ENCODE measurements around the gene IPO11. TPM values are rescaled to one million over a fixed set of nuclear protein-coding genes. Genes with fewer than 3 reads are reported as not detected.
A peak's percentile ranks its signal among the peaks of the same experiment; 100 is the strongest.
"Not testable (repeated sequence)": the region's sequence is repeated elsewhere in the genome, so short reads cannot be mapped to it uniquely, and the experiment has no call there.

IPO11 gene
- polyA plus RNA-seq, 3 donors = 38.3 to 41.5 (median 38.3) TPM

DNA sequence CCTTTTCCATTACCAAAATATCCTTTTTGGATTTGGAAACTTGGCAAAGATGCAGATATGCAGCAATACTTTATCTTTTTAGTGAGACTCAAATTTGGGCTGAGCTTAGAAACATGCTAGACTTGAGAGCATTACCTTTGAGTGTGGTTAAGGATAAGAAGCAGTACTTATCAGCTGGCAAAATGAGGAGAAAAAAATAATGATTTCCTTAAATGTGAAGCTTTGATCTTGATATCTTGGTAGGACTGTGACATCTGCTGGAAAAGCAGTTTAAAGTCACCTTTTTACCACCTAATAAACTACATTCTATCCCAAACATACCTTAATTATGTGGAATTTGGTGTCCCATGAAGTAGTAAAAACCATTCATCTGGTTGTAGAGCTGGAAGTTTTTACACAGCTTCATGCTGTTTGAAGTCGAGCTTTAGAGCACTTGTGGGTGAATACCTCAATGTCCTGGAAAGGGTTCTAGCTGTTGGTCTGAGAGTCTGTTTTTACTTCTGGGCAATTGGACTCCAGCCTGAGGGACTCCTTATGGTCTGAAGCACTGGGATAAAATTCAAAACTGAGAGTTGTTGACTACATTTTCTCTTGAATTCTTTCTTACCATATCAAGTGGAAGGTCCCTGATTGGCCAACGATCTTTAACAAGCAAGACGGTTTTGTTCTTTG is 219.5 kb downstream of the IPO11 start:
- DNase-seq (ENCODE audit: low read depth in 3 of 3, low spot score in 2 of 3) = no peak

DNA sequence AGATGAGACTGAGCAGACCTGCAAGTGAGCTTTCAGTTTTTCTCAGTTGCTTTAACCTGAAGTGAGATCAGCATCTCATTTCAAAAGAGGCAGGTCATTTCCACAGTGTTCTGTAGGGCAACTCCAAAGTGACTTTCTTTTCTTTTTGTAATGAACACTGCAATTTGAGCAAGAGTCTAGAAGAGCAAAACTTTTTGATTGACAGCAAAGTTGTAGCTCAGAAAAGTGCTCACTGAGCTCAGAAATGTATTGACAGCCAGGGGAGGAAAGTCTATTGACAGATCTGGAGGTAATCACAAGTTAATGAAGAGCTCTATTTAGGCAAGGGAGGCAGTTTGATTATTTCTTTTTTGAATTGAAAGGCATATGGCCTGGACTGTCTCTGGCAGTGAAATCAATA is 220.7 kb downstream of the IPO11 start:
- DNase-seq (ENCODE audit: low read depth in 3 of 3, low spot score in 2 of 3) = no peak

DNA sequence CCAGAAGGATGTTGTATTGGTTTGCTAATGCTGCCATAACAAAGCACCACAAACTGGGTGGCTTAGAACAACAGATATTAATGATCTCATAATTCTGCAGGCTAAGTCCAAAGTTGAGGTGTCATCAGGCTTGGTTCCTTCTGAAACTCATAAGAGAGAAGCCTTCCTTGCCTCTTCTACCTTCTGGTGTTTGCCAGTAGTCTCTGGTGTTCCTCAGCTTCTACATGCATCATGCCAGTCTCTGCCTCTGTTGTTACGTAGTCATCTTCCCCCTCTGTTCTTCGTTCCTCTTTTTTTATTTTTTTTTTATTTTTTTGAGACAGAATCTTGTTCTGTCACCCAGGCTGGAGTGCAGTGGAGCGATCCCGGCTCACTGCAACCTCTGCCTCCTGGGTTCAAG is 227.9 kb downstream of the IPO11 start:
- no peak for DNase-seq (ENCODE audit: low read depth in 3 of 3, low spot score in 2 of 3)

DNA sequence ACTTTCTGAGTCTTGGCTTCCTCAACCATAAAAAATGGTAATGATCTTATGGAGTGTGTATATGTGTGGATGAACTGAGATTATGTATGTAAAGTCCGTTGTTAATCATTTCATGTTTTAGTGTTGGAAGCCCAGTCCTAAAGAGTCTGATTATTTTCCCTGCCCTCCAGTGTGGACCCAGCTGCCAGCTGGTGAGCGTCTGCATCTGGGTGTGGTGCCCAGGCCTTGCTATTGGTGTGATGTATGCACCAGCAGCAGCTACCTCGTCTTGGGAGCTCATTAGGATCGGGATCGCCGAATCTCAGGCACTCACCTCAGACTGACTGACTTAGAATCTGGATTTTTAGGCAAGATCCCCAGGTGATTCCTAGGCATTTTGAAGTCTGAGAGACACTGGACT is 229.9 kb downstream of the IPO11 start:
- no peak for DNase-seq (ENCODE audit: low read depth in 3 of 3, low spot score in 2 of 3)

DNA sequence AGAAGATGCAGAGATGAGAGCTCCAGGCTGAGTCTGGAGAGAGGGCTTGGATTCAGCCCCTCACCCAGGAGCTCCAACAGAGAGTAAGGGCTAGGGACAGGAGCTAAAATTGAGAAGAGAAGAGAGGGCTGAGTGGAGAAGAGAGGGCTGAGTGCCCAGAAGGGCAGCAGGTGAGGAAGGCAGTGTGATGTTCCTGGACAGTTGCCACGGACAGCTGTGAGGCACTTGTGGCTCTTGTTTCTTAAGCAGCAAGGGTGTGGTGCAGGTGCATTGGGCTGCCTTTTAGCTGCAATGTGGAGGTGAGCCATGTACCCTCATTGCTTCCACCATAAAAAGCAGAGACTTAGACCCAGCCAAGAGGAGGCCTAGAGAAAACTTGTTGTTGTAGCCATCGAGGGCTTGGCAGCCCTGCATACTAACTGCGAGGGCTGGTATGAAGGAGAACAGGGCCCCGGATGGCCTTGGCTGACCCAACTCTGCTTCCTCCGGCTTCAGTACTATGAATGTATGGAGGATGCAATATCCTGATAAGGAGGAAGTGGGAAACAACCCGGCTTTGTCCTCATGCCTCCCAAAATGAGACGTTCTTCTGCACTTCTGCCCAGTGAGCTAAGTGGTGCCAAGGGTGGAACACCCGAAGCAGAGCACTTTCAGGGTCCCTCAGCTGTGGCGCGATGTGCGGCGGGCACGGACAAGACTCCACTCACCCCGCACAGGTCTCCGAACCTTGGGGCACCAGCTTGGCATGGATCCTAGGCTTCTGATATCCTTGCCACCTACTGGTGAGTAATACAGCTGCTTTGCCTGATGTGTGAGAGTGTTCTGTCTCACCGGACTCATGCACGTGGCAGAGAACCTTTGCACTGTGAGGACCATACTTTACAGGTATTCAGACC is 231.2 kb downstream of the IPO11 start:
- no peak for DNase-seq (ENCODE audit: low read depth in 3 of 3, low spot score in 2 of 3)

DNA sequence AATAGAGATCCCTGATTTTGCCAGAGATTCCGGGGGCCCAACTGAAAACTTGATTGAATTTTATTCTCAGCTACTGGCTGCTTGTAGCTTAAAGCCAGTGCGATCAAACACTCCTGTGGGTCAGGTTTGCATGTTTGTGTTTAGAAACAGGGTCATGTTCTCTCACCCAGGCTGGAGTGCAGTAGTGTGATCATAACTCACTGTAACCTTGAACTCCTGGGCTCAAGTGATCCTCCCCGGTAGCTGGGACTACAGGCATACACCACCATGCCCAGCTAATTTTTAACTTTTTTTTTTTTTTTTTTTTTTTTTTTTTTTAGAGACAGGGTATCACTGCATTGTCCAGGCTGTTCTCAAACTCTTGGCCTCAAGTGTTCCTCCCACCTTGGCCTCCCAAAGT is 232.7 kb downstream of the IPO11 start:
- DNase-seq (ENCODE audit: low read depth in 3 of 3, low spot score in 2 of 3) = no peak

DNA sequence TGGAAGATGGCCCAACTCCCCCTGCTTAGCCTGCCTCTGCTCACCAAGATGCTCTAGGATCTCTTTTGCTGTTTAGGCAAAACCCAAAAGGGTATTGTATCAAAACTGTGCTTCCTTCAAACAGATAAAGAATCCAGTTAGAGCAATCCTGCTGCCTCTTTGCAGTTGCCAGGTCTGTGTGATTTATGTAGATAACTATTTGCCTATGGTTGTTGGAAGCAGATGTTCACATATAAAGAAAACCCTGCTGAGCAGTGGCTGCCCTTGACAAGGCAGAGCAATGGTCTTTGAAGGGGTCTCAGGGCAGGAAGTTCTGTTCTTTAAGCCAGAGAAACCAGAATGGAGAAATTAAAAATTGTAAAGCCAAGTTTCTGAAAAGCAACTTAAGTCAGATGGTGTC is 234.7 kb downstream of the IPO11 start:
- DNase-seq (ENCODE audit: low read depth in 3 of 3, low spot score in 2 of 3) = no peak

DNA sequence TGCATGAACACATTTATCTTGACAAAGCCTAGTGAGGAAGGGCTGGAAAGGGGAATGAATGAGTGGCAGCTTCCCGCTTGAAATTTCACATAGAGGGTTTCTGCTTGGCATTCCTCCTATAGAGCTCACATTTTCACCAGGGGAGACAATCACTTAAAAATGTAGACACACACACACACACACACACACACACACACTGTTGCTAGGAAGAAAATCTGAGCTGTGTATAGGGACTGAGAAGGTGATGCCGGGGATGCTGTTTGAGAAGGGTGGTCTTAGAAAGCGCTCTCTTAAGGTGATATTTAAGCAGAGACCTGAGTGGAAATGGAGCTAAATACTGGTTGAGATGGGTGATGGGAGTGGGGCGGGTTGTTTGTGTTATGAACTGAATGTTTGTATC is 236.5 kb downstream of the IPO11 start:
- no peak for DNase-seq (ENCODE audit: low read depth in 3 of 3, low spot score in 2 of 3)

DNA sequence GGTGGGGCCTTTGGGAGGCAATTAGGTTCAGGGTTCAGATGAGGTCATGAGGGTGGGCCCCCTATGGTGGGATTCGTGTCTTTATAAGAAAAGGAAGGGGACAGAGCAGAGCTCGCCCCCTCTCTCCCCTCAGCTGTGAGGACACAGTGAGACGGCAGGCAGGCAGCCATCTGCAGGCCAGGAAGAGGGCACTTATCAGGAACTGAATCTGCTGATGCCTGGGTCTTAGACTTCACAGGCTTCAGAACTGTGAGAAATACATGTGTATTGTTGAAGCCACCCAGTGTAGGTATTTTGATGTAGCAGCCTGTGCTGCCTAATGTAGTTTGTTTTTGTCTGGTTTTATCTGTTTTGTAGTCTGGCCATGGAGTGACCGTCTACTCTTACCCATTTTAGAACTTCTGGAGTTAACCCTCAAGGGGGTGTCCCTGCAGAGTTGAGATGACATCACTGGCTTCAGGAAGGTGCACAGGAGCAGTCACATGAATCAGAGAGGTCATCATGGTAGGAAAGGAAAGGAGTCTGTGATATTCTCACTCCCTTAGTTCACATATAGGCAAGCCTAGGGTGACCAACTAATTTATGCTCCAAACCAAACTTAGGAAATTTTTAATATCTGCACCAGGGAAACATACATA is 237.0 kb downstream of the IPO11 start:
- no peak for DNase-seq (ENCODE audit: low read depth in 3 of 3, low spot score in 2 of 3)

DNA sequence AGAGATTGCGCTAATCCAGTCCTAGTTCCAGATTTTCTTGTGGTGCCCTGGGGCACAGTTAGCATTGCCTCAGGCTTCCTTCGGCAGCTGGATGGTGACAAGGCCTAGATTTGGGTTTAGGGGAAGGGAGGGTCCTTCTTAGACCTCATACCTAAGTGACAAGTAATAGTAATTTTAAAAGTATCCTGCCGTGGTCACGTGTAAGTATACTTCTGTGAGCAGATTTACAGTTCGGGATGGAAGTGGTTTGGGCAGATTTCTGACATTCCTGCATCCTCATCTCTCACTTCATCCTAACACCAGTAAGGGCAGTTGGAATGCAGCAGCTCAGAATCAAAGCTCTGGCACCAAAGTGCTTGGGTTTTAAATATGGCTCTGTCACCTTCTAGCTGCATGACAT is 237.6 kb downstream of the IPO11 start:
- no peak for DNase-seq (ENCODE audit: low read depth in 3 of 3, low spot score in 2 of 3)

DNA sequence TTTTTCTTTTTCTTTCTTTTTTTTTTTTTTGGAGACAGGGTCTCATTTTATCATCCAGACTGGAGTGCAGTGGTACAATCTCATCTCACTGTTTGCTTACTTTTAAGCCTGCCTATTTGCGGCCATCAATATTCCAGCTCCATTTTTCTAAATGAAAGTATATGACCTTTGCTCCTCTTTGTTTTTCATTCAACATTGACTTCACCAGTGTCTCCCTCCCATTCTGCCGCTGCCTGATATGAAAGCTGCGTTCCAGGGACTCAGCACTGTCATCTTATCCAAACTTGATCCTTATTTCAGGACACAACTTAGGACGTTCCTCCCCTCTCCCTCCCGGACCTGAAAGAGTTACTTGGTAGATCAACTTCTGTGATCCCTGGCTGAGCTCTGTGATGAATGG is 239.7 kb downstream of the IPO11 start:
- no peak for DNase-seq (ENCODE audit: low read depth in 3 of 3, low spot score in 2 of 3)

DNA sequence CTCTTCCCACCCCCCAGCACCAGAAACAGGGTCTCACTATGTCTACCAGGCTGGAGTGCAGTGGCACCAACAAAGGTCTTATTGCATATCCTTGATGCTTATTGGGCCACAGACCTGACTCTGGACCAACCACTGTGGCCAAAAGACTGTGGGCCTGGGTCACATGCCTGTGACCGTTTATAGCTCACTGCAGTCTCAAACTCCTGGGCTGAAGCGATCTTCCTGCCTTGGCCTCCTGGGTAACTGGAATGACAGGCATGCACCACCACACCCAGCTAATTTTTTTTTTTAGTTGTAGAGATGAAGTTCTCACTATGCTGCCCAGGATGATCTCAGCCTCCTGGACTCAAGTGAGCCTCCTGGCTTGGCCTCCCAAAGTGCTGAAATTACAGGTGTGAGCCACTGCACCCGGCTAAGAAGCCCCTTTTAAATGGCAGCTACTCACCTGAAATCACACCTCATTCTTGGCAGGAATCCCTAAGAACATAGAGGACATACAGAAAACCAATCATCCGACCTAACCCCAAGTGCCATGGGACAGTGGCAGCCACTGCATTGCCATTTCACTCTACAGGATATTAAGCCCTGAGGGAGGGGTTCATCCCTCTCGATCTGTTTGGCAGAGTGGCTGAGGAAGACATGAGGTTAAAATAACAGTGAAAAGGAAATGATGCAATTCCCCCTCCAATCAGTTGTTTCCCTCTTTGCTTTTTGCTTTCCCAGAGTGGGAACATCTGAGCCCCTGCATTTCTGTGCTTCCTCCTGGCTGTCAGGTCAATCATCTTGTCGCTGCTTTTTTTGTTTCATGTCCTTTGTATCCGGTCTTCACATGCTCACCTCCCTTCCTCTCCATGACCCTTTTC is 240.7 kb downstream of the IPO11 start:
- peak in 1 of 3 donors; percentile 2 for DNase-seq (ENCODE audit: low read depth in 3 of 3, low spot score in 2 of 3)

DNA sequence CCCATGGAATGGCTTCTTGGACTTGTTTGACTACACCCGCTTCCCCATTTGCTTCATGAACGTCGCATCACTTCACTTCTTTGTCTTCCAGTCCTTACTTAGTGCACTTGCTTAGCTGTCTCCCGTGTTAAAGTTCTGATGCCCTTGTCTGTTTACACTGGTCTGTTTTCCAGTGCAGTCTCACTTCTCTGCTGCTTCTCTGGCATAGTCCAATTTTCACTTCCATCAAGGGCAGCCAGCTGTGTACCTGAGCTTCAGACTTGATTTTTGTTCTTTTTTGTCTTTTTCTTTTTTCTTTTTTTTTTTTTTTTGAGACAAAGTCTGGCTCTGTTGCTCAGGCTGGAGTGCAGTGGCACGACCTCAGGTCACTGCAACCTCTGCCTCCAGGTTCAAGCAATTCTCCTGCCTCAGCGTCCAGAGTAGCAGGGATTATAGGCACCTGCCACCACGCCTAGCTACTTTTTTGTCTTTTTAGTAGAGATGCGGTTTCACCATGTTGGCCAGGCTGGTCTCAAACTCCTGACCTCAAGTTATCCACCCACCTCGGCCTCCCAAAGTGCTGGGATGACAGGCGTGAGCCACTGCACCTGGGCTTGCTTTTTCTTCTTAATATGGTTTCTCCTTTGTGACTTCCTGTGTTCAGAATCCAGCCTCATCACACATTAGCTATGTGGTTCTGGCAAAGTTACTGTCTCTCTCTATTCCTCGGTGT is 241.5 kb downstream of the IPO11 start:
- no peak for DNase-seq (ENCODE audit: low read depth in 3 of 3, low spot score in 2 of 3)

DNA sequence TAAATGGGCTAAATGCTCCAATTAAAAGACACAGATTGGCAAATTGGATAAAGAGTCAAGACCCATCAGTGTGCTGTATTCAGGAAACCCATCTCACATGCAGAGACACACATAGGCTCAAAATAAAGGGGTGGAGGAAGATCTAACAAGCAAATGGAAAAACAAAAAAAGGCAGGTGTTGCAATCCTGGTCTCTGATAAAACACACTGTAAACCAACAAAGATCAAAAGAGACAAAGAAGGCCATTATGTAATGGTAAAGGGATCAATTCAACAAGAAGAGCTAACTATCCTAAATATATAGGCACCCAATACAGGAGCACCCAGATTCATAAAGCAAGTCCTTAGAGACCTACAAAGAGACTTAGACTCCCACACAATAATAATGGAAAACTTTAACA is 245.2 kb downstream of the IPO11 start:
- not testable (repeated sequence) for DNase-seq (ENCODE audit: low read depth in 3 of 3, low spot score in 2 of 3)

DNA sequence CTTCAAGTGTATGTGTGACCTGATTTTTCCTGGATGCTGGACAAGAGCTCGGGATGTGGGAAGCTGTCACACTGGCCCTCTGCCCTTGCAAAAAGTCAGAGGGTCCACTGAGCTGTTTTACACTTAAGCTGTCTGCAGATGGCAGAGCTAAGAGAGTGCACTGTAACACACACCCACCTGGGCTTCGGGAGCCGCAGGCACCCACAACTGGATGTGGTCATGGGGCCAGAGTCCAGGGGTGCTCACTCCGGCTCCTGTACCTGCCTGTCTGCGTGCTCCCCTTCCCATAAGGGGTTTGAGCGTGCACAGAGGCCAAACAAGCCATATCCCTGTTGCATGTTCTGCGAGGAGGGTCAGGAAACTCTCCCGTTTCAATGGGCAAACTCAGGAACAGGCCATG is 248.6 kb downstream of the IPO11 start:
- no peak for DNase-seq (ENCODE audit: low read depth in 3 of 3, low spot score in 2 of 3)

DNA sequence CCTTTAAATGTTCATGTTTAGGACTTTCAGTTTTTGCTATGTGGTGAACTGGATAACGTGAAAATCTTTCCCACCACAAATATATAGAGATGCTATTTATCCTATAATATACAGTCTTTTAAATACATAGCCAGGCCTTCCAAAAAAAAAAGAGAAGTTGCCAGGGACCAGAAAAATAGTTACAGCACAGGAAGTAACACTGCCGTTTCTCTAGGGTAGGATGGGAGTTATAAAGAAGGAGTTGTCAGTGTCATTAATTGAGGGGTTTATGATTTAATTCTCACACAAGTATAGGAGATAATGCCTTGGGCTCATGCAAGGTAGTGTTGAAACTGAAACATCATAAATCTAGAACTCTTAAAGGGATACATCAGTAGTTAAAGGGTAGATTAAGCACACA is 250.0 kb downstream of the IPO11 start:
- no peak for DNase-seq (ENCODE audit: low read depth in 3 of 3, low spot score in 2 of 3)

DNA sequence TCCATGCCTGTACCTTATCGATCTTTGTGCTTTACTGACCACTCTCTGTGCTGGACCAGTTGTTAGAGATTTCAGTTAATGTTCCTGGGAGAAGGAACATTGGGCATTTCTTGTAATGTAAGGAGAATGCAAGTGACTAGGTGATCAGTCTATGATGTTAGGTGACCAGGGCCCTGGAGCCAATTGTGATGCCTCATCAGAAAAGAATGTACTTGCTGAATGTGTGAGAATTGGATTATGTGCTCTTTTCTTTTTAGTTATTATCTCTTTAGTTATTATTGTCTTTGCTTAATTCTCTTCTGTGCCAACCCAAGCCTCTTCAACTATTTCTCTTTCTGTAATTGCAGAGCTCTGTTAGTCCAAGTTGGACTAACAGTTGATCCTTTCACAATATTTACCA is 258.9 kb downstream of the IPO11 start:
- DNase-seq (ENCODE audit: low read depth in 3 of 3, low spot score in 2 of 3) = no peak

DNA sequence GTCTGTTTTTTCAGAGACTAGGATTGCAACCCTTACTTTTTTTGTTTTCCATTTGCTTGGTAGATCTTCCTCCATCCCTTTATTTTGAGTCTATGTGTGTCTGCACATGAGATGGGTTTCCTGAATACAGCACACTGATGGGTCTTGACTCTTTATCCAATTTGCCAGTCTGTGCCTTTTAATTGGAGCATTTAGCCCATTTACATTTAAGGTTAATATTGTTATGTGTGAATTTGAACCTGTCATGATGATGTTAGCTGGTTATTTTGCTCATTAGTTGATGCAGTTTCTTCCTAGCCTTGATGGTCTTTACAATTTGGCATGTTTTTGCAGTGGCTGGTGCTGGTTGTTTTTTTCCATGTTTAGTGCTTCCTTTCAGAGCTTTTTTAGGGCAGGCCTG is 264.0 kb downstream of the IPO11 start:
- DNase-seq (ENCODE audit: low read depth in 3 of 3, low spot score in 2 of 3) = not testable (repeated sequence)

Measured in right renal cortex interstitium (tissue), 3 donors.